ENCODE data around the gene C16orf96.

C16orf96 gene

DNA sequence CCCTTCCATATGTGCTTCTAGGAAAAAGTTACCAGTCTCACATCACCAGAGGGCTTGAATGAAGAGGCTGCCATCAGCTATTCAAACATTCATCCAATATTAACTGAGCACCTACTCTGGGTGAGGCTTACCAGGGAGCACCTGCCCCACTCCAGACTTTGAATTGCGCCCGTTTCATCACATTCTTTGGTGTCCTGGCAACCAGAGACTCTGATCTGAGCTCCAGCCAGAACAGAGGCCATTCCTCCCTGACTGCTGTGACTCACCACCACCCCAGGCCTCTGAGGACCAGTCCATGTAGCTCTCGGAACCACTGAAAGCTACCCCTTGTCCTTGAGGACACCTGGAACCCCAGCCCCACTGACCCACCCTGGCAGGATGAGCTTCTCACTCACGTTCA lies at the start of gene C16orf96:
Gene C16orf96, plus strand, starts transcription at position 229 of the 400 bp plus-strand sequence. Its CDS starts 150 bp downstream, at position 379.
- DNase-seq = no peak

GRCh38 chr16:4506450-4506849 lies 49.7 kb upstream of the C16orf96 start:
- DNase-seq = peak; percentile 24

GRCh38 chr16:4507588-4508345 lies 48.4 kb upstream of the C16orf96 start:
- DNase-seq = no peak

GRCh38 chr16:4508806-4509205 lies 47.3 kb upstream of the C16orf96 start:
- no peak for DNase-seq

DNA sequence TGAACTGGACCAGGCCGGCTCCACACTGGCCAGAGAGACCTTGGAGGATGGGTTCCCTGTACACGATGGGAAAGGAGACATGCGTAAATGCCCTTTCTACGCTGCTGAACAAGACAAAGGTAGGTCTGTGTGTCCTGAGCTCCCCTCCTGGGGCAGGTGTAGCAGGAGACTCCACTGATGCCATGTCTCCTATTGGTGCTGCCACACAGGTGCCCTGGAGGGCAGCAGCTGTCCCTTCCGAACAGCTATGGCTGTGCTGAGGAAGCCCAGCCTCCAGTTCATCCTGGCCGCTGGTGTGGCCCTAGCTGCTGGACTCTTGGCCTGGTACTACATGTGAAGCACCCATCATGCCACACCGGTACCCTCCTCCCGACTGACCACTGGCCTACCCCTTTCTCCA lies 46.7 kb upstream of the C16orf96 start:
- no peak for DNase-seq

DNA sequence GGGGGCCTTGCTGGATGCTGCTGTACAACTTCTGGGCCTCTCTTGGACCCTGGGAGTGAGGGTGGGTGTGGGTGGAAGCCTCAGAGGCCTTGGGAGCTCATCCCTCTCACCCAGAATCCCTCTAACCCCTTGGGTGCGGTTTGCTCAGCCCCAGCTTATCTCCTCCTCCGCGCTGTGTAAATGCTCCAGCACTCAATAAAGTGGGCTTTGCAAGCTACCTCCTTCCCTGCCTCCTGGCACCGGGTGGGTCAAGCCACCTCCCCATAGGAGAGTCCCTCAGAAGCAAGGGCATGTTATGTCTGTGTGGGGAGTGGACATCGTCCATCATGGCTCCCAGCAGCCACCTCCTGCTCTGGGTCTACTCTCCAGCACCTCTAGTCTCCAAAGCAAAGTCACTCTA lies 46.0 kb upstream of the C16orf96 start:
- no peak for DNase-seq

DNA sequence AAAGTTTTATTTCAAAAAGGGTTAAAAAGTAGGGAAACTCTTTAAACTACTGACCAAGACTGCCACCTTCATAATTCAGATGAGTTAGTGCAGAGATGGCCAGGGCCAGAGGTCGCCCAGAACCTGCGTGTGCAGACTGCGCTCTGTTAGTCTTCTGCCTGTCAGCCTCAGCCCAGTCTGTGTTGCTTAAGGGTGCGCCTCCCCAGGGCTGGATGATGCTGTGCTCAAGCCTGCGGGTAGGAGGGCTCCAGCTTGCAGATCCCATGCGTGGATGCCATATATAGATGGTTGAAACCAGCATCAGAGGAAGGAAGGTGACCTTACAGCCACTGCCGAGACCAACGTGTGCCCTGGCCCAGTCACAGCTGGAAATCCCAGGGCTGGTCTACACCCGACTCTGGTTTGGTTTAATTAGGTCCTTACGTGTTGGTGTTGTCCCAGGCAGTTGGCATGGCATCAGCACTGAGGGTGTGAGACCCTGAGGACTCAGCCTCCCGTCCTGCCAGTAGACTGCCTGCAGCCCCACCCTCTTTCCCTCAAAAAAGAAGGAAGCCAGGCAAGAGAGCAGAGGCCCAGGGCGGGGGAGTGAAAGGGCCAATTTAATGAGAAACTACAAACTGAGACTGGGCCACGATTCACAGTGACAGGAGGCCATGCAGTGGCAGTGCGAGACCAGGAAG lies 45.3 kb upstream of the C16orf96 start:
- no peak for DNase-seq

- no peak for DNase-seq
Observed at GRCh38 chr16:4511441-4512082, 44.6 kb upstream of the C16orf96 start.

DNA sequence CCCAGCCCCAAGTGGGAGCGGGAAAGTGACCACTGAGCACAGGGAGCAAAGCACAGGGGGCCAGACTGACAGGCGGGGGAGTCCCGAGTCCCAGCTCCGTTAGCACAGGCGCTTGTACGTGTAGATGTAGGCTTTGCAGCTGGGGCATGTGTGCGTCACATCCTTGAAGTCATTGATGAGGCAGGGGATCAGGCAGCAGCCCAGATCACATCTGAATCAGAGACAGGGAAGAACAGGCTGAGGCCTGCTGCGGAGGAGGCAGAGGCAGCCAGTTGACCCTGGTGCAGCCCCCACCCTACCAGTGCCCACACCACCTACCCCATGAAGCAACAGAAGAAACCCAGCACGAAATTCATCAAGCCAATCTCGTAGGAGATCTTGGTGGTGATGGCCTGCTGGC lies 43.7 kb upstream of the C16orf96 start:
- no peak for DNase-seq

- DNase-seq = no peak
Observed at GRCh38 chr16:4513086-4513860, 42.9 kb upstream of the C16orf96 start.

DNA sequence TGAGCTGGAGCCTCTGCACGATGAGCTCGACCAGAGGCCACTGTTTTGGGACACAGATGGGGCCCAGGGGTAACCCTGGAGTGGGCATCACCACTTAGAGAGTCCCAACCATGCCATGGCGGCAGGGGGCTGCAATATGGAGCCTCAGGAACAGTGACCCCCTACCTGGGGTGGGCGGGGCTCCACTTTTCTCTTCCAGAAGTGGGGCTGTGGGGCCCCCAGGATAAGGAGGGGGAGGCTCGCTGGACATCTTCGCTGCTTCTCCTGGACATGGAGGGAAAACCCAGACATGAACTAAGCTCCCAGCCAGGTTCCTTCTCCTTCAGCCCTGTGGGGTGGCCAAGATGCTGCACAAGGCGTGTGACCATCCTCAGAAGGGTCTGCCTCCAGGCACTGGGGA lies 42.3 kb upstream of the C16orf96 start:
- DNase-seq = no peak

- DNase-seq = no peak
Observed at GRCh38 chr16:4514606-4515005, 41.5 kb upstream of the C16orf96 start.

- no peak for DNase-seq
Observed at GRCh38 chr16:4515611-4516233, 40.4 kb upstream of the C16orf96 start.

DNA sequence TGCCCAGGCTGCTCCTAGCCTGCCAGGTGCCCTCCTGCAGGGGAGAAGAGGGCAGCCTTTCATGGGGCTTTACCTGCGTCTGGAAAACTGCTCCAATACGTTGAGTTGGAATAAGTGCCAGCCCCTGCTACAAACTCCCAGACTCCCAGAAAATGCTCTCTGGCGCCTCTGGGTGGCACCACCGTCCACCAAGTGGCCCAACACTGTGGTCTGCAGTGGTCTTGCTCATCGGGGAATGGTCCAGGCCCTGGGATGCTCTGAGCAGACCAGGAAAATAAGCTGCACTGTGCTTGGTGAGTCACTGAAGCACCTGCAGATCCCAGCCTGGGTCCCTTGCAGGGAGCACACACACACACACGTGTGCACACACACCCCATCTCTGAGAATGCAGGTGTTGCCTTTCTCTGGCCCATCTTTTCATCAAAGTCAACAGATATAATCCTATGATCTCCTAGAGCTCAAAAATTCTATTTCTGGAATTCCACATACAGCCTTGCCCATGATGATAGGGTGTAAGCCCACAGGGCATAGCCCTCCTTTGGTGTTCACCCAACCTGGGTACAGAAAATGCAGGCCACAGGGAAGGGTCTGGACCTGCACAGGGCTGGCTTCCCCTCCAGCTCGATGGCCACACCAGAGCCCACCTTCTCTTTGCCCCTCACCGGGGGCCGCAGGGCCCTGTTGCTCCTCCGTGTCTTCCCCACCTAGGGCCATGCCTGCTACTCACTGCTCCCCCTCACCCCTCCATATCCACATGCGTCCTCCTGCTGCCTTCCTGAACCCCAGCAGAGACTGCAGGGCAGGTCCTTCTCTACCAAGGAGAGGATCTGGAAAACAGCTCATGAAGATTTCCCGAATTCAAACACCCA lies 38.1 kb upstream of the C16orf96 start:
- no peak for DNase-seq

GRCh38 chr16:4519274-4520058 lies 36.7 kb upstream of the C16orf96 start:
- no peak for DNase-seq

- DNase-seq = no peak
Observed at GRCh38 chr16:4520913-4521312, 35.2 kb upstream of the C16orf96 start.

DNA sequence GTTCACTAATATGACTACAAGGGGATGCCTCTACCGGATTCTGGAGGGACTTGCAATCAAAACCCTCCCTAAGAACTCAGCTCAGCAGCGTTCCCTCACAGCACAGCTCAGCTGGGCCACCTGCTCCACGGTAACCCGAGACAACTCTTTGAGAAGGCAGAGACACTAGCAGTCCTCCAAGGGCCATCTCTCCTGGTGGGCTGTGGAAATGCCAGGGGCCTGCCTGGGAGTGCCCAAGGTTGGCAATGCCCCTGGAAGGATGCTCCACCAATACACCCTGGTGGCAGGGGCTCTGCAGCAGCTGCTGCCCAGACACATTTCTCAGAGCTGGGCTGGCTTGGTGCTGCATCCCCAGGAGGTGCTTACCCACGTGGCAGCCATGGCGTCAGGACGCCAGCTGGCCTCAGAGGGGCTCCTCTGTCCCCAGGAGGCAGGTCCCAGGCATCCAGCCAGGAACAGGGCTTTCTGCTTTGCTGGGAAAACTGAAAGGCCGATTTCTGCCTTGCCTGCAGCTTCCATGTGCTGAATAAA lies 34.0 kb upstream of the C16orf96 start:
- DNase-seq = peak; percentile 90

DNA sequence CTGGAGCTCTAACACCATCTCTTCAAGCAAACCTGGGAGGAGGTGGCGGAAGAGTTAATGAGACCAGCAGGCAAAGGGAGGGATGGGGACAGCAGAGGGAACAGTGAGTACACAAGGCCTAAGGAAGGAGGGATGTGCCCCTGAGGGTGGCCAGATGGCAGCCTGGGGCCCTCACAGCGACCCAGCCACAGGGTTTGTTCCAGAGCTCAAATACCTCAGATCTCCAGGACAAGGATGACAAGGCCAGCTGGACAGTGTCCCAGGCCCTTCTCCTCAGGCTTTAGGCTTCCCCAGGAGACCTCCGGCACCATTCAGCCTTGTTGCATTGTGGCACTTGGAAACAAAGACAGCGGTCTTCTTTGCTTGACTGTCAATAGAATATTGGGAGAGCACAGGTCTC lies 32.5 kb upstream of the C16orf96 start:
- no peak for DNase-seq

- no peak for DNase-seq
Observed at GRCh38 chr16:4524571-4524970, 31.6 kb upstream of the C16orf96 start.

GRCh38 chr16:4525069-4525468 lies 31.1 kb upstream of the C16orf96 start:
- DNase-seq = no peak

Measured in NCI-H446 treated with DMSO at 0.1 percent for 48 hours (cell line).